DND-41 (cell line): ENCODE data around the gene GLS.

ENCODE experiments used
- ATAC-seq: fragments of 200-7000 bp; cut with Tn5 transposase; 3 replicates; pipeline ENCODE4 v1.9.1; 2021; ENCODE audit warnings: low read depth; ENCODE audit not compliant: insufficient read depth
- DNase-seq: peaks from one replicate; pipeline ENCODE4 v3.0.0-alpha.2; 2020
- H2AFZ ChIP-seq: 2 replicates; pipeline ENCODE4 v1.6.0; 2012; ENCODE audit warnings: low read depth, low read length
- H3K27ac ChIP-seq: 2 replicates; pipeline ENCODE4 v1.5.1; 2012; ENCODE audit warnings: low read length, inconsistent platforms
- H3K27me3 ChIP-seq: fragments of 200-600 bp; sonication (generic); 2 replicates; pipeline ENCODE4 v1.6.0; 2012; ENCODE audit warnings: low read length, mild to moderate bottlenecking, inconsistent platforms; ENCODE audit not compliant: insufficient read depth, poor library complexity
- H3K36me3 ChIP-seq: 2 replicates; pipeline ENCODE4 v1.5.1; 2012; ENCODE audit warnings: low read length, inconsistent platforms; ENCODE audit not compliant: insufficient read depth
- H3K4me1 ChIP-seq: 2 replicates; pipeline ENCODE4 v1.5.1; 2012; ENCODE audit warnings: mild to moderate bottlenecking, low read length; ENCODE audit not compliant: insufficient read depth
- H3K4me2 ChIP-seq: 2 replicates; pipeline ENCODE4 v1.6.0; 2012; ENCODE audit warnings: mild to moderate bottlenecking, moderate library complexity, low read length, inconsistent platforms; ENCODE audit not compliant: insufficient read depth
- H3K4me3 ChIP-seq, 2 experiments: fragments of 200-600 bp in 1 of 2; shearing (Covaris generic) in 1 of 2; 2 replicates each; pipeline ENCODE4 v1.5.1; 2012 to 2016; ENCODE audit warnings: inconsistent platforms in 2 of 2, low read length in 2 of 2, mild to moderate bottlenecking in 2 of 2, low read depth in 1 of 2, moderate library complexity in 1 of 2
- H3K79me2 ChIP-seq: 2 replicates; pipeline ENCODE4 v1.6.0; 2012; ENCODE audit warnings: low read length, inconsistent platforms; ENCODE audit not compliant: insufficient read depth
- H3K9ac ChIP-seq: 2 replicates; pipeline ENCODE4 v1.6.0; 2012; ENCODE audit warnings: low read depth, mild to moderate bottlenecking, inconsistent platforms, low read length, moderate library complexity
- H3K9me3 ChIP-seq: 2 replicates; pipeline ENCODE4 v1.5.1; 2012; ENCODE audit warnings: low read length, moderate library complexity, mild to moderate bottlenecking, inconsistent platforms; ENCODE audit not compliant: insufficient read depth, severe bottlenecking
- H4K20me1 ChIP-seq: 2 replicates; pipeline ENCODE4 v1.6.0; 2012; ENCODE audit warnings: low read length; ENCODE audit not compliant: insufficient read depth
- EZH2 ChIP-seq: IDR thresholded peaks from 3 replicates; pipeline ENCODE4 v1.6.1; 2012; ENCODE audit warnings: borderline replicate concordance, low read depth, mild to moderate bottlenecking, moderate library complexity, low read length, inconsistent platforms; ENCODE audit not compliant: severe bottlenecking
- TF ChIP-seq, protein P1 (sequence below): IDR thresholded peaks from 2 replicates; pipeline ENCODE4 v1.5.1; 2012; ENCODE audit warnings: borderline replicate concordance, low read length, moderate library complexity, mild to moderate bottlenecking; ENCODE audit not compliant: poor library complexity, severe bottlenecking; ENCODE audit errors: extremely low read depth

GLS gene

DNA sequence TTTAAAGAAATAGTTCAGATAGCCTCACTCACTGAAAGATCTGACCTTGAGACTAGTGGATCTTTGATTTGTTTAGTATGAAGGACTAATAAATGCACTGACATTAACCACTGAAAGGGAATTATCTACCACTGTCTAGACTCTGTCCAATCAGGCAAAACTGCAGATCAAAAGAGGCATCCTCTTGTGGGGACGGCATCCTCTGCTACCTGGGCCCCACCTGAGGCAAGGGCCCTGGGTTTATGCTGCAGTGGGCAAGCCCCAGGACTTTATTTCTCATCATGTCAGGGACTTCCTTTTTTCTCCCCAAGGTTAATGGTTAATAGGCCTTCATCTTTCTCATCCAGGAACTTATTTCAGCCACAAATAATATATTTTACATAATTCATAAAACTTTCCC is 101.1 kb downstream of the GLS start:
- peaks cover 14% of the 10 kb centered on the region for H3K4me1 ChIP-seq
- ATAC-seq (no peak), DNase-seq (no peak)
- no peaks in the 10 kb centered on the region for H3K79me2 ChIP-seq
- no peak overlapping the region for H3K9ac ChIP-seq
- H3K4me3 ChIP-seq, result no peak overlapping the region
- H3K4me2 ChIP-seq, result no peak overlapping the region
- H2AFZ ChIP-seq, result no peak overlapping the region
- H4K20me1 ChIP-seq, result no peaks in the 10 kb centered on the region
- no peak for TF ChIP-seq EZH2
- TF ChIP-seq, protein P1, sequence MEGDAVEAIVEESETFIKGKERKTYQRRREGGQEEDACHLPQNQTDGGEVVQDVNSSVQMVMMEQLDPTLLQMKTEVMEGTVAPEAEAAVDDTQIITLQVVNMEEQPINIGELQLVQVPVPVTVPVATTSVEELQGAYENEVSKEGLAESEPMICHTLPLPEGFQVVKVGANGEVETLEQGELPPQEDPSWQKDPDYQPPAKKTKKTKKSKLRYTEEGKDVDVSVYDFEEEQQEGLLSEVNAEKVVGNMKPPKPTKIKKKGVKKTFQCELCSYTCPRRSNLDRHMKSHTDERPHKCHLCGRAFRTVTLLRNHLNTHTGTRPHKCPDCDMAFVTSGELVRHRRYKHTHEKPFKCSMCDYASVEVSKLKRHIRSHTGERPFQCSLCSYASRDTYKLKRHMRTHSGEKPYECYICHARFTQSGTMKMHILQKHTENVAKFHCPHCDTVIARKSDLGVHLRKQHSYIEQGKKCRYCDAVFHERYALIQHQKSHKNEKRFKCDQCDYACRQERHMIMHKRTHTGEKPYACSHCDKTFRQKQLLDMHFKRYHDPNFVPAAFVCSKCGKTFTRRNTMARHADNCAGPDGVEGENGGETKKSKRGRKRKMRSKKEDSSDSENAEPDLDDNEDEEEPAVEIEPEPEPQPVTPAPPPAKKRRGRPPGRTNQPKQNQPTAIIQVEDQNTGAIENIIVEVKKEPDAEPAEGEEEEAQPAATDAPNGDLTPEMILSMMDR, result no peak
- H3K27ac ChIP-seq, result no peak overlapping the region
- H3K36me3 ChIP-seq, result peaks cover 94% of the 10 kb centered on the region
- H3K9me3 ChIP-seq, result no peaks in the 10 kb centered on the region
- no peaks in the 10 kb centered on the region for H3K27me3 ChIP-seq

GRCh38 chr2:190982262-190983034 is 101.8 kb downstream of the GLS start:
- Histone ChIP-seq H3K4me1 (peaks cover 21% of the 10 kb centered on the region), H3K36me3 (peaks cover 95% of the 10 kb centered on the region), H3K9me3 (no peaks in the 10 kb centered on the region), H3K79me2 (no peaks in the 10 kb centered on the region), H3K4me2 (no peak overlapping the region), H3K27ac (no peak overlapping the region), H3K4me3 (no peak overlapping the region), H2AFZ (no peak overlapping the region), H4K20me1 (no peaks in the 10 kb centered on the region), H3K27me3 (no peaks in the 10 kb centered on the region), H3K9ac (no peak overlapping the region)
- no peak for TF ChIP-seq EZH2
- TF ChIP-seq, protein P1, result no peak
- DNase-seq (no peak), ATAC-seq (no peak)

GRCh38 chr2:190984595-190984994 is 104.0 kb downstream of the GLS start:
- ATAC-seq (no peak), DNase-seq (no peak)
- H2AFZ ChIP-seq, result no peak overlapping the region
- H3K4me3 ChIP-seq, result no peak overlapping the region
- H3K27me3 ChIP-seq, result no peaks in the 10 kb centered on the region
- H3K36me3 ChIP-seq, result peaks cover 94% of the 10 kb centered on the region
- no peaks in the 10 kb centered on the region for H3K9me3 ChIP-seq
- H3K4me1 ChIP-seq, result peaks cover 25% of the 10 kb centered on the region
- H3K79me2 ChIP-seq, result no peaks in the 10 kb centered on the region
- no peak for TF ChIP-seq EZH2
- TF ChIP-seq, protein P1, result no peak
- H4K20me1 ChIP-seq, result no peaks in the 10 kb centered on the region
- H3K9ac ChIP-seq, result no peak overlapping the region
- no peak overlapping the region for H3K4me2 ChIP-seq
- no peak overlapping the region for H3K27ac ChIP-seq
